GM19025 (cell line): ENCODE results near the gene SCN2B.
"Not testable (repeated sequence)": the region's sequence is repeated elsewhere in the genome, so short reads cannot be mapped to it uniquely, and the experiment has no call there.

Experiments
- ATAC-seq: cut with Tn5 transposase; IDR thresholded peaks from one replicate; pipeline ENCODE4 v1.9.1; 2021; ENCODE audit warnings: mild to moderate bottlenecking, low read depth, moderate library complexity; ENCODE audit not compliant: unreplicated experiment

SCN2B gene

GRCh38 chr11:118207079-118207478 is 30.6 kb upstream of the SCN2B start:
- no peak for ATAC-seq

GRCh38 chr11:118206391-118207031 is 30.1 kb upstream of the SCN2B start:
- no peak for ATAC-seq

GRCh38 chr11:118205606-118206378 is 29.4 kb upstream of the SCN2B start:
- no peak for ATAC-seq

DNA sequence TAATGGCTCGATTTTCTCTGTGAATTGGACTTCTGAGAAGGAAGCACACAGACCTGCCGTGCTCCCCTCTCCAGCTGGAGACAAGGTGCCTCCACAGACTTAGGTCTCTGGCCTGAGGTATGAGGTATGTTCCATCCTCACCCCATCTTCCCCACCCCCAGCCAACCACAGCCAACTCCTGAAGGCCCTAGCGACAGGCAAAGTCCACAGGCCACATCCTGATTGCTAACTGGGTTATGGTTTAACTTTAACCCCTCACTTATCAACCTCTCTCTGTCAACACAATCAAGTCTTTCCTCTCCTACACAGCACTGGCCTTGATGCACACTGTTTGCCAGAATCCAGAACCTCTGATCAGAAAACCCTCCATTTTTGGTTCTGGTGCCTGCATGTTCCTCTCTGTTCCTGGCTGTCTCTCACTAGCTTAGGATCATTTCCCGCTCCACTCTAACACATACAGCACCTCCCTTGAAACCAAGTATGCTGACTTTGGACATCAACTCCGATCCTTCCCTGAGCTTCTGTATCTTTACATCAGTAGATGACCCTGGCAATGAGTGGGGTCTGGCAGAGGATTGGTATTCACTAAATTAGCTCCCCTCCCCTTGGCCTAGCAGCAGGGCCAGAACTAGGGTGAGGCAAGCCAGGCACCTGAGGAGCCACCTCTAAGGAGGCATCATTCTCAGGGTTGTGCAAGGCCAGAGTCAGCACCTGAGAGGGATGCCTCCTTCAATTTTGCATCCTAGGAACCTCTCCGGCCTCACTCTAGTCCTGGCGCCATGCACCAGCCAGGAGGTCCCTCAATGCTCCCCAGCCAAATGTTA is 26.4 kb upstream of the SCN2B start:
- peak; percentile 66 for ATAC-seq

DNA sequence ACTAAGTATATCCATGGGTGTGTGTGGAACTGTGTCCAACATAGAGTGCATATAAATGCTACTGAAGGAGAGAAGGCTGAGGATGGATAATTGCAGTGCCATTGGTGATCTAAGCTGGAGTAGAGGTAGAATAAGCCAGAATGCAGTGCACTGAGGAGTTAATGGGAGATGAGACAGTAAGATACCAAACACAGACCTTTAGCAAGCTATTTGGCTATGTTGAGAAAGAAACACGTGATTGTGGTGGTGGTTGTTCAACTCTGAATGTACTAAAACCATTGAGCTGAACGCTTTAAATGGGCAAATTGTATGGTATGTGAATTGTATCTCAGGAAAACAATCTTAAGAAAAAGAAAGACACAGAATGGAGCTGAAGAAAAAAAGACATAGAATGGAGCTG is 25.5 kb upstream of the SCN2B start:
- no peak for ATAC-seq

DNA sequence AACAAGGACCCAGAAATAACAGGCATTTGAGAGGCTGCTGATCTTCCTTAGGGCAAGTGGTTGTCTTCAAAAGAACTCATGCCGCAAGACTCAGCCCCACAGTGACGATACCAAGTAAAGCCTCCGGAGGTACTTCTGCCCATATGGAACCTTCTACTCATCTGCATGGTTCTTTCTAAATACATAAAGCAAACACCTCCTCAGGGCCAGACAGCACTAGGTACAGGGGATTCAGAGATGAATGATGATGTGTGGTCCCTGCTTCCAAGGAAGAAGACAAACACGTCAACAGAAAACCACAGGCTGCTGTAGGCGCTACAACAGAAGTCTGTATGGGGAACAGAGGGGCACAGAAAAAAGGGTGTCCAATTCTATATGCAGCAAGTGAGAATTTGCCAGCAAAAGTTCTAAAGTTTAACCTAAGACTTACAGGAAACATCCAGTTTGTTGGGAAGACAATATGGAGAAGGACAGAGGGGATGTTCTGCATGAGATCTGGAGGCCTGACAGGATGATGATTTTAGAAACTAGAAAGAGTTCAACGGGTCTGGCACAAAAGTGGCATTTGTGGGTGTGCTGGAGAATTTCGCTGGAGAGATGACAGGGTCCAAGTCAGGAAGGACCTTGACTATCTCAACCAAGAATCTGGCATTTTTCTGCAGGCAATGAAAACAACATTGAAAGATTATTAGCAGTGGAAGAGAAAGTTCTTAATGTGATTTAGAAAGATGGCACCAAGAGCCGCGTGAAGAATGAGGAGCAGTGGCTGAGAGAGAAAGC is 24.7 kb upstream of the SCN2B start:
- ATAC-seq: no peak

DNA sequence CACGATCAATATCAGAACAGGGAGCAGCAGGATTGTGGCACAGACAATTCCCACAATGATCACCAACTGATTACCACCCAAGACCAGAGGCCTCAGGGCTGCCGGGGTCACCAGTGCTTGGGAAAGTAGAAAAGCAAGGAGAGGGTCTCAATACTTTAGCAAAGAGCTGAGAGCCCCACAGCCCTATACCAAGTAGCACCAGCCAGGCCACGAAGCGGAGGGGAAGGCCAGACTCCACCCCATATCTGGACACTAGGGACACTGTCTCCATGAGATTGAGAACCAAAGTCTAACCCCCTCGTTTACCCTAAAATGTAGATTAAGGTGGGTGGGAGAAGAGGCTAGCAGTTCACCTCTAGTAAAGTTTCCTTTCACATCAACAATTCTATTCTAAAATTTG is 24.1 kb upstream of the SCN2B start:
- no peak for ATAC-seq

DNA sequence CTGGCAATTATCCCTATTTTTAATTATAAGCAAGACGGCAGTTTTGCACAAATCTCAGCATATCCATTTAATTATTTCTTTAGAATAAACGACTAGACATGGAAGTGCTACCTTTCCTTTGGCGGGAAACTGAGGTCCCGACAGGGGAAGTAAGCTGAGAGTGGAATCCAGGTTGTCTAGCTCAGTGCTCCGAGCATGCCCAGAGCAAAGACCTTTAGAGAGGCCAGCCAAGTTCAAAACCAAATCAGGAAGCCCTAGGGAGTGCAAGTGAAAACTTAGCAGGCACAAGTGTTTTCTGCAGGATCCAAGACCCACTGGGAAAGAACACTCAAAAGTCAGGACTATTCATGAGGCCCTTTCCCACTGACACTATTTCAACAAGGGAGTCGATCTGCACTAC is 22.7 kb upstream of the SCN2B start:
- ATAC-seq: no peak

GRCh38 chr11:118198370-118198769 is 21.9 kb upstream of the SCN2B start:
- ATAC-seq: no peak

GRCh38 chr11:118194835-118195627 is 18.6 kb upstream of the SCN2B start:
- ATAC-seq: no peak

- ATAC-seq: no peak
Observed at GRCh38 chr11:118193910-118194566, 17.6 kb upstream of the SCN2B start.

DNA sequence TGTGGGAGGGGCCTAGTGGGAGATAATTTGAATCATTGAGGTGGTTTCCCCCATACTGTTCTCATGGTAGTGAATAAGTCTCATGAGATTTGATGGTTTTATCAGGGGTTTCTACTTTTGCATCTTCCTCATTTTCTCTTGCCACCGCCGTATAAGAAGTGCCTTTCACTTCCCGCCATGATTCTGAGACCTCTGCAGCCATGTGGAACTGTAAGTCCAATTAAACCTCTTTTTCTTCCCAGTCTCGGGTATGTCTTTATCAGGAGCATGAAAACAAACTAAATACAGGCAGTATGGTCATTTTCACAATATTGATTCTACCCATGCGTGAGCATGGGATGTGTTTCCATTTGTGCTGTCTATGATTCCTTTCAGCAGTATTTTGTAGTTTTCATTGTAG is 16.4 kb upstream of the SCN2B start:
- ATAC-seq: not testable (repeated sequence)

DNA sequence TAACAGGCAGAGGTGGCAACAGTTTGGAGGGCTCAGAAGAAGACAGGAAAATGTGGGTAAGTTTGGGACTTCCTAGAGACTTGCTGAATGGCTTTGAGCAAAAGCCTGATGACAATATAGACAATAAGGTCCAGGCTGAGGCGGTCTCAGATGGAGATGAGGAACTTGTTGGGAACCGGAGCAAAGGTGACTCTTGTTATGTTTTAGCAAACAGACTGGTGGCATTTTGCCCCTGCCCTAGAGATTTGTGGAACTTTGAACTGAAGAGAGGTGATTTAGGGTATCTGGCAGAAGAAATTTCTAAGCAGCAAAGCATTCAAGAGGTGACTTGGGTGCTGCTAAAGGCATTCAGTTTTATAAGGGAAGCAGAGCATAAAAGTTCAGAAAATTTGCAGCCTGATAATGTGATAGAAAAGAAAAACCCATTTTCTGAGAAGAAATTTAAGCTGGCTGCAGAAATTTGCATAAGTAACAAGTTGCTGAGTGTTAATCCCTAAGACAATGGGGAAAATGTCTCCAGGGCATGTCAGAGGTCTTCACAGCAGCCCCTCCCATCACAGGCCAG is 14.6 kb upstream of the SCN2B start:
- ATAC-seq: not testable (repeated sequence)

DNA sequence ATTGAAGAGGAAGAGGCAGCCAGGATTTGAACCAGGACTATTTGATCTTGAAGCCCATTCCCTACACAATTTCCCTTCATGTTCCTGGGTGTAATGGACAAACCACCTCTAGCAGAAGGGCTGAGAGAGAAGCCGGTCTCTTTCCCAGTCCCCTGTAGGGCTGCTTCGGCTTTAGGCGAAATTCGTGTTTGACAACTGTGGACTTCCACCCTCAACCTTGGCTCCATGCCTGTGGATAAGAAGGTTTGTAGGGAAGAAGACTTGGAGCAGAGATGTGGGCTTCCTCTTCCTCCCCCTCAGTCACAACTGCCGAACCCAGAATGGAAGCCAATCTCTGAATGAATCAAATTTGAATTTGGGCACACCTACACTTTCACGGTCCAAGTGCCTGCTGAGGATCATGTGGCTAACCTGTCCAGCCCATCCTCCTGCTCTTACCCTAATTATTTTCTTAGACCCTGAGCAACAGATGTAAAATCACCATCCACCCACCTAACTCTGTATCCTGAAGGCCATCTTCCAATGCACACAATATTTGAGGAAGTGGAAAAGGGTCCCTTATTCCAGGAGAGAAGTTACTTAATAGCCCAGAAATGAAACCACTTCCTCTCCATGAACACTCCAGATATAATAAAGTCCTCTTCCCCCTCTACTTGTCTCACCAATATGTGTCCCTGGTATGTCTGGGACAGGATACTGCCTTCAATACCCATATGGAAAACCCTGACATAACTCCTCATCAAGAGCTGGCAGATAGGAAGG is 10.1 kb upstream of the SCN2B start:
- no peak for ATAC-seq

DNA sequence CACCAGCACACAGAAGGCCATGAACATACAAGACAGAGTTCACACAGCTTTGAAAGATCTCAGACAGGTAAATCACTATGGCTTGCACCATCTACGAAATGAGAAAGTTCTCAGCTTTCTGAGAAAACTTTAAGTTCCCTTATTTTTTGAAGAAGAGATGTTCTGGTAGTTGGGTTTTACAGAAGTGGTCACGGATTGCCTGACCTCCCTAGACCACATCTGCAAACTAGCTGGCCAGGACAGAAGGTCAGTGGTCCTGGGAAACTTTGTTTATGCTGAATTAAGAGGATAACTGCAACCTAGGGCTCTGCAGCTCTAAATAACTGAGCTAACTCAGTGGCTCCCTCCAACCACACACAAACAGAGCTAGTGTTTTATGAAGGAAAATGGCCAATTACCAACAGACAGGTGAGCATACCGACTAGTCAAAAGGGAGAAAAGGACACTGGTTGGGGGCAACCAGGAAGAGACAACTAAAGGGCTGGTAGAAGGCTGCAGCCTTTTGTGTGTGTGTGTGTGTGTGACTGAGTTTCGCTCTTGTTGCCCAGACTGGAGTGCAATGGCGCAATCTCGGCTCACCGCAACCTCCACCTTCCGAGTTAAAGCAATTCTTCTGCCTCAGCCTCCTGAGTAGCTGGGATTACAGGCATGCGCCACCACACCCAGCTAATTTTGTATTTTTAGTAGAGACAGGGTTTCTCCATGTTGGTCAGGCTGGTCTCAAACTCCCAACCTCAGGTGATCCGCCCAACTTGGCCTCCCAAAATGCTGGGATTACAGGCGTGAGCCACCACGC is 8.5 kb upstream of the SCN2B start:
- no peak for ATAC-seq

DNA sequence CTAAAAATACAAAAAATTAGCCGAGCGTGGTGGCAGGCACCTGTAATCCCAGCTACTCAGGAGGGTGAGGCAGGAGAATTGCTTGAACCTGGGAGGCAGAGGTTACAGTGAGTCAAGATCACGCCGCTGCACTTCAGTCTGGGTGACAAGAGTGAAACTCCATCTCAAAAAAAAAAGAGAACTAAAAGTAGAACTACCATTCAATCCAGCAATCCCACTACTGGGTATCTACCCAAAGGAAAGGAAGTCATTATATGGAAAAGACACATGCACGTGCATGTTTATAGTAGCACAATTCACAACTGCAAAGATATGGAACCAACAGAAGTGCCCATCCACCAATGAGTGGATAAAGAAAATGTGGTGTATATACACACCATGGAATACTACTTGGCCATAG is 7.3 kb upstream of the SCN2B start:
- not testable (repeated sequence) for ATAC-seq

DNA sequence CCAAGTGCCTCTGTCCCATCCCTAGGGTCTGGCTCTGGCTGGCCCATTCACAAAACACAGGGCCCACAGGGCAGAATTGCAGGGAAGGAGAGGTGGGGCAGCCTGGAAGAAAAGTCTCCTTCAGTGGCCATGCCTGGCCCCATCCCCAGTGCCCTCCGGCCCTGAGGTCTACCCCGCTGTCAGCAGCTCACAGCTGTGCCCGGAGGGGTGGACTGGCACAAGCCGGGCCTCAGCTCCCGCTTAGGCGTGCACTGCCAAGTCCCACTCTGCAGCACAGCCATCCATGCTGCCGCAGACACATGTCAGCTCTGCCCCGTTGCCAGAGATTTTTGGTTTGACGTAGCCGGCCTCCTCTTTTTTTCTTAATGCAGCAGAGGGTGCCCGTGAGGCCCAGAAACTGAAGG is 3.9 kb upstream of the SCN2B start:
- no peak for ATAC-seq

DNA sequence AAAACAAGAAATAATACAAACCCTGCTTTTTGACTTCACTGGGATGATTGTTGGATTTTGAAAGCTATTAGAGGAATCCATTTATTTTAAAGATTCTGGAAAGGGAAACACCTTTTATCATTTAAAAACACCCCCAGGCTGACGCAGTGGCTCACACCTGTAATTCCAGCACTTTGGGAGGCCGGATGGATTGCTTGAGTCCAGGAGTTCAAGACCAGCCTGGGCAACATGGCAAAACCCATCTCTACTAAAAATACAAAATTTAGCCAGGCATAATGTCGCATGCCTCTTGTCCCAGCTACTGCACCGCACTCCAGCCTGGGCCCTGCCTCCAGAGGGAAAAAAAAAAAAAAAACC is 317 bp upstream of the SCN2B start:
- no peak for ATAC-seq
